D341Med (cell line): ENCODE measurements around the gene SMYD3.

Experiments used
- DNase-seq: peaks from one replicate; pipeline ENCODE4 v3.0.0; 2012; ENCODE audit warnings: low spot score

The SMYD3 gene

GRCh38 chr1:246068619-246069509 lies 438.2 kb downstream of the SMYD3 start:
- no peak for DNase-seq

- DNase-seq = no peak
These were observed 438.9 kb downstream of the SMYD3 start for GRCh38 chr1:246068217-246068512.

DNA sequence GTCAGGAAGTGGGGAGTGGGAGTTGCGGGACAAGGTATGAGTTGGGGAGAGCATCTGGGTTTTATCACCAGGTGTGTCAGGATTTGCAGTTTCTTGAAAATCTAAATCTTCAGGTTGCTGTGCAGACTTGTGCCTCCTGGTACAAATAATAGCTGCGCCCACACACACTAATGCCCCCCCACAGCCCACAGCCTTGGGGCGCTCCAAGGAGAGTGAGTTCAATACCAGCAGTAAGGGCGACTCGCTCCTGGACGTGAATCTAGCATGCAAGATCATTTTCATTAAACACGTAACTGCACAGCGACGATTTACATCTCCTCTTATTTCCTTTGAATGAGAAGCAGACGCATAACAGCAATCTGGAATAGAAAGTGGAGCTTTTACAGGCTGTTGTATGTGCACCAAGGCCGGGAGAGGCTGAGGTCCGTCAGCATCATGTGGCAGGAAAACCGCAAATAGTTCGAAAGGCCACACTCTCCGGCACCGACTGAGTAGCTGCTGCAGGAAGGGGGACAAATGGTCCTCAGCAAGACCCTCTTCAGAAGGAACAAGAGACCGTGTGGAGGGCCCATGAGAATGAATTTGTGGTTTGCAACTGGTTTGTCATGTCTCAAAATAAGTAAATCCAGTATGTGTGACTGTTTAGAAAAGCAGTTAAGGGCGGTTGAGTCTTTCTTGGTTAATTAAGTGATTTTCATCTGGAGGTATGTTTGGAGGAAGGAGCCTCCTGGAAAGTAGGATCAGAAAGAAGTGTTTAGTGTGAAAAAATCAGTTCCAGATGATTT lies 439.5 kb downstream of the SMYD3 start:
- no peak for DNase-seq

DNA sequence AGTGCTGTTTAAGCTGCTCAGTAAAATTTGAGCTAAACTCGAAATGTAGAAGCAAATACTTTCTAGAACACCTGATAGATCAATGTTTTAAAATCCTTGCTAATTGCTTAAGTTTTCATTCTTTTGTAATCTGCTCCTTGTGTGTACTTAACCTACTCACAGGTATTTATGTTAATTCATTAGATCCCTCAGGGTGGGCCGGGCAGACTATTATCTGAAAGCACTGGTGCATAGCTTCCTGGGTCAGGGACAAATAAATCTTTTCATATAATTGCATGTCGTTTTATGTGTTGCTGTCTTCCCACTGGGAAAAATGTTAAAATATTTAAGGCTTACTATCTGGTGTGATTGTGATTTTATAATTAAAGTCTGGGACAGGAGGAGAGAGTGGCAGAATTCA lies 440.5 kb downstream of the SMYD3 start:
- no peak for DNase-seq

DNA sequence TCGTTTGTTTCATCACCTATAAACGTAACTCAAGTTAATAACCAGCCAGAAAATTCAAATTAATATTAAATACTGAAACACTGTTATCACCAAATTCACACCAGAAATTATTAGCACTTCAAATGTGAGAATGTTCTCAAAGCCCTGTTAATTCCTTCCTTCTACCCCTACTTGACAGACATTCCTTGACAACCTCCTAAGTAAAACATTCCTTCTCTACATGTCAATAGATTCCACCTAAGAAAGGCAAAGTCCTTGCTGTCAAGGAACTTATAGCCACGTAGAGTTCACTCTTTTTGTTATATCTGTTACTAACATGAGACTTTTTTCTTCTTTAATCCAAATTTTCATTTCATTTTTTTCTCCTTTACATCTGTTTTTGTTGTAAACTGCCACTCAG lies 441.5 kb downstream of the SMYD3 start:
- DNase-seq = no peak

- no peak for DNase-seq
These were observed 442.2 kb downstream of the SMYD3 start for GRCh38 chr1:246064891-246065290.

GRCh38 chr1:246063013-246063616 lies 444.0 kb downstream of the SMYD3 start:
- DNase-seq = no peak

DNA sequence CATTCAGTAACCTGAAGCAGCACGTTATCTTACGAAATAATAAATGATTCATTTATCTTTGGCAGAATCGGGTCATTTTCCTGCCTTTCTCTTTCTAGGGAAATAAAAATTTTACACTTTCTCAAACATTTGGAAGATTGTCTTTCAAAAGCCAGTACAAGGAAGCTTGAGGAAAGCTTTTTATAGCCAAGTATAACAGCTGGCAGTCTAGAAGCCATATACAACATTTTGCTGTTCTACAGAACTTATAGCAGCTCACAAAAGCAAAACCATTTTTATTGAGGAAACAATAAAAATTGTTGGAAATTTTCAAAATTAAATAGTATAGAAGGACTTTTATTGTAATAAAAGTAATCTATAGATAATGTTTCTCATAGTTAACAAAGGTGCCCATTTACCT lies 448.6 kb downstream of the SMYD3 start:
- no peak for DNase-seq

- no peak for DNase-seq
These were observed 454.5 kb downstream of the SMYD3 start for GRCh38 chr1:246052603-246053002.

DNA sequence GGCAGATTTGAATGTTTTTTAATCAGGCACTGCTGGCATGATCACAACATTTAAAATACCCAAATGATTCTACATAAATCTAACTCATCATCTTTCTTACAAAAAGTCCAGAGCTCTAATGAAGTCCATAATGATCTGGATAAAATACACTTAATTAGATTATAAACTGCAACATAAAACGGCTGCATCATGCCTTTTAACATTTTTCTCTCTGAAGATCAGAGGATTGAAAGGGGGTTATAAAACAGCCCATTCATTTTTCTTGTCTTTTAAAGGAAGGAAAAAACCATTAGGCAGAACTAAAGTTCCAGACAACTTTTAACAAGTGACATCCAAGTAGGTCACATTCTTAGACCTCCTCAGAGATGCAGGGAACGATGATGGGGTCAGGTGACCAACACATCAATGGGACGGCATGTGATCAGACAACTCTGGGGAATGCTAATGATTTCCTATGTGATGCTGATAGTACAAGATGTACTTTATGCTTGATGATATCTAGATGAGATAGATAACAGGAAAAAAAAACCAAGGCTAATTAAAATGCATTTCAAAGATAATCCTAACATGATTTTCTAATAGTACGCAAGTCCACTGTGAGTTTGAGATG lies 455.1 kb downstream of the SMYD3 start:
- DNase-seq = no peak

GRCh38 chr1:246048693-246049092 lies 458.4 kb downstream of the SMYD3 start:
- DNase-seq = no peak

DNA sequence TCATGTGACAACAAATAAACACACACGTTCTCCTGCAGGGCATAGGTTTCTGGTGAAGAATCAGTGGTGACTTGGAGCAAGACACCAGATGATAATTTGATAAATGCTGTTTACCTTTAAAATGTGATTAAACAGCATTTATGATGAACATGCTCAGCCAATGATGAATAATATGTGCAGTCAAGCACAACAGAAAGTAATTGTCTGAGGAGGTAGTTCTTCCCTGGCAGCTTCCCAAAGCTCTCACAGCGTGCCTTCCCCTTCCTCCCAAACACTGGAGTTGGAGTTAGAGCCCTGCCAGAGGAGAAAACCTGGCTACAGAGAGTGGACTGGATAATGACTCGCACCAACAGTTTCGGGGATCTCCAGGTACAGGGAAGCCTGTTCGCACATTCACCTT lies 463.5 kb downstream of the SMYD3 start:
- no peak for DNase-seq

DNA sequence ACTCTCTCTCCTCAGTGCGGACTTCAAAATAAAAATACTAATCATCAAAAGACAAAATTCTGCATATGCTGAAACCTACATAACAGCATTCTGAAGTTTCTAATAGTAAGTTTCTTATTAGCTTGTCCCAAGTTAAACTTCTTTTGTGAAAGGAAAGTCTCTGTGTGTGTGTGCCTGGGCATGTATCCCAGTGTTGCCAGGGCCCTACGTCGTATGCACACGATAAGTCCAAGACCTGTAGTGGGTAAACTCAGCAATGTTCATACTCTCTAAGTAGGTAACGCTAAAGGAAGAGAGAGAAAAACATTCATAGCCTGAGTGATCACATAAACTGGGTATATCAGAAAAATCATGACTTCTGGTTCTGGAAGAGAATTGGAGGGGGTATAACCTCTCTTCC lies 465.7 kb downstream of the SMYD3 start:
- no peak for DNase-seq

- DNase-seq = no peak
These were observed 466.7 kb downstream of the SMYD3 start for GRCh38 chr1:246040200-246040890.

DNA sequence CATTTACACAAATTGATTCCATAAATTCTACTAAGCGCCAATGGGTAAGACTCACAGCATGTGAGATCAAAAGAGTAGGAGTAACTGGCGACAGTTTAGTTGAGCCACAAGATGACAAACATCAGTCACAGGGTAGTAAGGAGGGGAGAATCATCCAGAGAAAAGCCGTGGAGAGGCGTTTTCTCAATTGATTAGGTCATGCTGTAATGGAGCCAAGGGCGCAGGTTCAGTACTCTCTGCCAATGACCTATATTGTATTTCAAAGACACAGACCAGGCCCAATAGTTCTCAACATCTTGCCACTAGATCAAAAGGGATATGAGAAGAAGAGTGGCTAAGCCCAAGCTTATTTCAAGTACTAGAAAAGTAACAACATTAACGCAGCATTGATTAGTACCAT lies 467.5 kb downstream of the SMYD3 start:
- DNase-seq = no peak

DNA sequence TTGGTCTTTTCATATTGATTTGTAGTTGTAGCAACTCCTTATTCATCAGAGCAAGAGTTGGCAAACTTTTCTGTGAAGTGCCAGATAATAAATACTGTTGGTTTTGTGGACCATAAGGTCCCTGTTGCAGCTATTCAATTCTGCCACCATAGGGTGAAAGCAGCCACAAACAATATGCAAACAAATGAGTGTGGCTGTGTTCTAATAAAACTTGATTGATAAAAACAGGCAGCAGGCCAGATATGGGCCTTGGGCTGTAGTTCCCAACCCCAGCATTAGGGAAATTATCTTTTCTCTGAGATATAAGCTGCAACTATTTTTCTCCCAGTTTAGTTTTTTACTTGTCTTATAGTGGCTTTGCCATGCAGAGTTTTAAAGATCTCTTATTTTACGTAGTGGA lies 469.2 kb downstream of the SMYD3 start:
- DNase-seq = no peak

DNA sequence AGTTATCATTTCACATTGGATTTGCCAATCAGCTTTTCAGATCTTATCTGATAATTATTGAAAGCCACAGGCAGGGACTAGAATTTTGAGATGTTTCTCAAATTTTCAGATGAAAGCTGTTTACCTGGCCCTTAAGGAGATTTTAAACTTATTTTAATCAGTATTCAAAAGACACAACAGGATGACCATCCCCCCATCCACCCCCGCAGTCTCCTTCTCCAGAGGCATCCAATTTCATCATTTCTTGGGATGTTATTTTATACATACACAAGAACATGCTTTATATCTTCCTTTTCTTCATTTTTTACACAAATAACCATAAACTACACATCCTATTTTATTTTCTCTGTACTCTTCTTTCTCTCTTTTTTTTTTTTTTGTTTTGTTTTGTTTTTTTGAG lies 470.9 kb downstream of the SMYD3 start:
- no peak for DNase-seq

- DNase-seq = no peak
These were observed 472.0 kb downstream of the SMYD3 start for GRCh38 chr1:246035060-246035541.

DNA sequence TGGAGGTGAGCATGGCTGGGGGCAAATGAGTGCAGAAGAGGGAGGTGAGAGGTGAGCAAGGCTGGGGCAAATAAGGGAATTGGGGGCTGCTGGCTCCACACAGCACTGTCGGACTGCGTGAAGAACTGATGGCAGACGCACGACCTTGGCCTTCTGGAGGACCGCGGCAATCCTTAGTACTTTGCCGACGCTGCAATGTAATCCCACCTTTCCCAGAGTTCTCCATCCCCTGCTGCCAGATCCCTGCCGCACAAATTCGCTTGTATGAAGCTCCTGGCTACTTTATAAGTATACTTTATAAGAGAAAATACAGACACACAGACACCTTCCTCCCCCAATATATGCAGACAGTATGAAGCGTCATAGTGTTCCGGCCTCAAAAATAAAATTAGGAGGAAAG lies 472.4 kb downstream of the SMYD3 start:
- no peak for DNase-seq

- no peak for DNase-seq
These were observed 474.1 kb downstream of the SMYD3 start for GRCh38 chr1:246032984-246033383.

DNA sequence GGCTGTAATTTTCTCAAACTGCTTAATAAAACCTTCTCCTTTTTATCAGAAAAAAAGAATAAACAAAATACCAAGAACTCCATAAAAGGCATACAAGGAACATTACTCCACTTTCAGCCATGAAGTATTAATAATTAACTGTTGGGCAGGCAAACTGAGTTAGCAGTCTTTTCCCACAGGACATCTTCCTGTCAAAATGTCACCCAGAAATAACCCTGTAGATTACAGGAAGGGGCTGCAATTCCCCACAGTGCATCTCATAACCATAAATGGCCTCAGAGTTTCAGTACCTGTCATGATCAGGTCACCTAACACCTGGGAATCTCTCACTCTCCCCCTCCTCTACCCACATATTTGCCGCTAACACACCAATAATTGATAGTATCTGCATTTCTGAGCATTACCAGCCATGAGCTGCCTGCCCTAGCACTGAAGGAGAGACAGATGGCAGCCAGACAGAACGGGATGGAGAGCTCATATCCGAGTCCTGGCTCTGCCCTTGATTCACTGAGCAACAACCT lies 475.0 kb downstream of the SMYD3 start:
- no peak for DNase-seq

DNA sequence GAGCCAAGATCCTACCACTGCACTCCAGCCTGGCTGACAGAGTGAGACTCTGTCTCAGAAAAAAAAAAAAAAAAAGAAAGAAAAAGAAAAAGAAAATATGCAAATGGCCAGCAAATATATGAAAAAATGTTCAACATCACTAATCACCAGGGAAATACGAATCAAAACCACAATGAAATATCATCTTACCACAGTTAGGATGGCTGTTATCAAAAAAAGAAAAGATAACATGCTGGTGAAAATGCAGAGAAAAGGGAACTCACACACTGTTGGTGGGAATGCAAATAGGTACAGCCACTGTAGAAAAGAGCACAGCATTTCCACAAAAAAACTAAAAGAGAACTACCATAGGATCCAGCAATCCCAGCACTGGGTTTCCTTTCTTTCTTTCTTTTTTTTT lies 477.5 kb downstream of the SMYD3 start:
- no peak for DNase-seq
